Measurements from ENCODE around the gene MKS1. TPM values are rescaled to one million over a fixed set of nuclear protein-coding genes. Genes with fewer than 3 reads are reported as not detected.

MKS1 gene
- total RNA-seq, 1 donor from 2014 or later, result 15.7 TPM

GRCh38 chr17:58244963-58245362 lies 25.9 kb upstream of the MKS1 start:
- no peak for DNase-seq (ENCODE audit: low read depth)

GRCh38 chr17:58242171-58242784 lies 23.2 kb upstream of the MKS1 start:
- DNase-seq (ENCODE audit: low read depth), result no peak

GRCh38 chr17:58239987-58240386 lies 20.9 kb upstream of the MKS1 start:
- no peak for DNase-seq (ENCODE audit: low read depth)

DNA sequence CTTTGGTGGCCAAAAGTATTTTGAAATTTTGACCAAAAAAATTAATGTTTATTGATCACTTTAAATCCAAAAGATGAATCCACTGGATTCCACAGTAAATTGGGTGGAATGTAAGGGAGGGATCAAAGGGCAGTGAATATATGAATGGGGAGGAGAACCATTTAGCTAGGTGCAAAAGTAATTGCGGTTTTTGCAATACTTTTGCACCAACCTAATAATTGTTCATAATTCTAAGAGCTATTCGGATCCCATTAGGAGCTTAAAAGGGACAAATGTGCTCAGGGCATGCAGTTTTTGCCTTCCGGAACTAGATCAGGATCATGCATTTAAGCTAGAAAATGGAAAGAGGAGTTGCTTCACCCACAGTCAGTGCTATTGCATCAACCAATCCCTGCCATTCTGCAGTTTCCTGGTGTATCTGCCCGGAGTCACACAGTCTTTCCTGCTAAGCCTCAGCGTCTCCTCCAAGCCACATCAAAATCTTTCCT lies 19.1 kb upstream of the MKS1 start, which contains the start of gene LPO:
LPO (plus strand) TSS at position 438 of the 488 bp plus-strand sequence. CDS start 4,396 bp downstream, outside the sequence.
- no peak for DNase-seq (ENCODE audit: low read depth)

DNA sequence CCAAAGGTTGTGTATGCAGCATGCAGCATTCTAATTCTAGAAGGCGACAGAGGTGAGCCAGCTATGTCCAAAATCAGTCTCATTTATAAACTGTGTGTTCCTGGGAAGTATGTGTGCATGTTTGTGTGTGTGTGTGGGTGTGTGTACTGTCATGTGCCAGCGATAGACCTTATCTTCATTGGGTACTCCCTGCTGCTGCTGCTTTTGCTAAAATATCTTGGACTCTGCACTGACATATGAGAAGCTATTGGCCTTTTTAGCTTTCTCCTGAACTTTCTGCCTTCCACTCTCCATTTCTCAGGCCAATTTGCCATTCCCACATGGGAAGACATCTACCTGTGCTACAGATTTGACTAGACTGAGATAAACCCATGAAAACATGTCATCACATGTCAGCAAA lies 17.3 kb upstream of the MKS1 start:
- DNase-seq (ENCODE audit: low read depth), result no peak

DNA sequence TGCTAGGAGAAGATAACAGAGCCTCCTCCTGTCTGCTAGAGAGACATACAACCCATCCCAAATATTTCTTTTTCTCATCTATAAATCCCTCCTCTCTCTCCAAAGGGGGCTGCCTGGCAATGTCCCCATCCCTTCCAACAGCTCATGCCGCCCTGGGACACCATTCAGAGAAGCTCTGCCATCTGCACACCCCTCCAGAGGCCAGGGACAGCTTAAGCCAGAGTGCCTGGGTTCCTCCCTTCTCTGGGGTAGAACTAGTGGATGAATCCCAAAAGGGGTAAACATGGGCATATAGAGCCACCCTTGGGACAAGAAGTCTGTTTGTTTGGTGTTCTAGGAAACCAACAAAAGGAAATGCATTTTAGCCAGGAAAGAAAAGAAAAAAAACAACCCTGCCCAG lies 16.8 kb upstream of the MKS1 start:
- DNase-seq (ENCODE audit: low read depth), result no peak

DNA sequence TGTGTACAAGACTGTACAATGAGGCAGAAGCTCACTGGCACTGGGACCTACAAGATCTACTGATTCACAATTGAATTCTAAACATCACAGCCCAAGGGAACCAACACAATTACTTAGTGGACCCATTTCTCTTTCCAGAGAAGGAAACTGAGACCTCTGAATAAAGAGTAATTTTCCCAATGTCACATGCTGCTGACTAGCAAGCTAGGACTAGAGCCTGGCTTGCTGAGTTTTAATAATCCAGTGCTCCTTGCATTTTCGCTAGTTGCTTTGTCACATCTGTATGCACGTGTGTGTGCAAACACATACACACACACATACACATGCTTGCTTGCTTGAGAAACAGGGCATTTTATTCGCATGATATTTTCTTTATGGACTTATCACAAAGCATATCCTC lies 15.5 kb upstream of the MKS1 start:
- no peak for DNase-seq (ENCODE audit: low read depth)

DNA sequence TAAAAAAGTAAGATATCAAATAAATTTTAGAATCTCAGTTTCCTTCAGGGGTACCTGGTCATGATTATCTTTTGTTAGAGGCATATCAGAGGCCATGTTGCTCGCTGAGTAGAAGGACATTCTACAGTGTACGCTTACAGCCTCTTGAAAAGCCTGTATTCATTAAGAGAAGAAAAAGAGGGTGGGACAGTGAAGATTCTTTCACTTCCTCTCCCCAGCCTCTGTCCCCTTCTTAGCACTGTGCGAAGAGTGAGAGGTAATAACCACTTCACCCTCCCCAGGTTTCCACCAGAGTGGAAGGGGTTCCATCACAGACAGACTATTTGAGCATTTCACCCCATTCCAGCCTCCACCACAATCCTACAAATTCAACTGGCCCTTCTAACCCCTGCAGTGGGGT lies 14.5 kb upstream of the MKS1 start:
- DNase-seq (ENCODE audit: low read depth), result no peak

DNA sequence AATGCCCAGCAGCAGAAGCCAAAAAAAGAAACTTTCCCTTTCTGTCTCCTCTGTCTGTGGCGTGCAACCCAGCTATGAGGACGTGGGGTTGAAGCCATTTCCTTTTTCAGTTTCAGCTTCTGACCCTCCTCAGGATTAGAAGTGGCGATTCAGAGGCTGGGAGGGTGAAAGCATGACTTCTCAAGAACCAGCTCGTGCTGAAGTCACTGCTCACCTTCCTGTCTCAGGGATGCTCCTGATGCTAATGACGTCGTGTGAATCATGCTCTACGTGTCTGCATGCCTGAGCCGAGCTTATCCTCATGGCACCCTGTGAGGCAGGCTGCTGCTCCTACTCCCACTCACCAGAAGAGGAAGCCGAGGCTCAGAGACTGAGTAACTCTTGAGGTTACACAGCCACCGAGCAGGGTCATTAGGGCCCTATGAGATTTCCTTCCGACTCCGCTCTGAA lies 13.7 kb upstream of the MKS1 start:
- DNase-seq (ENCODE audit: low read depth), result peak; percentile 79

GRCh38 chr17:58231641-58232040 lies 12.6 kb upstream of the MKS1 start:
- DNase-seq (ENCODE audit: low read depth), result peak; percentile 45

DNA sequence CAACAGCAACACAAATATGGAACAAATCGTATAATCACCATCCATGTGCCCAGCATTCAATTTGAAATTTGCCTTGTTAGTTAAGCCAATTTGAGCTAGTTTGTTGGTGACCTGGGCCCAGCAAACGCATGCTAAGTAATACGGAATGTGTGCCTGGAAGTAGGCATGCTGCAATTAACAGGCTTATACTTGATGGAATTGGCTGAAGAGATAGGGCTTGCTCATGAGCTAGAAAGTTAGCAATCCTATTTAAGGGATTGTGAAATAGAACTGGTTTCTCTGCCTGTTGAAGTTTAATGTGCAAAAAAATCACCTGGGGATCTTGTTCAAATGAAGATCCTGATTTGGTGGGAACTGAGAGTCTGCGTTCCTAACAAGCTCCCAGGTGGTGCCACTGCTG lies 10.8 kb upstream of the MKS1 start:
- no peak for DNase-seq (ENCODE audit: low read depth)

GRCh38 chr17:58229384-58229783 lies 10.3 kb upstream of the MKS1 start:
- no peak for DNase-seq (ENCODE audit: low read depth)

DNA sequence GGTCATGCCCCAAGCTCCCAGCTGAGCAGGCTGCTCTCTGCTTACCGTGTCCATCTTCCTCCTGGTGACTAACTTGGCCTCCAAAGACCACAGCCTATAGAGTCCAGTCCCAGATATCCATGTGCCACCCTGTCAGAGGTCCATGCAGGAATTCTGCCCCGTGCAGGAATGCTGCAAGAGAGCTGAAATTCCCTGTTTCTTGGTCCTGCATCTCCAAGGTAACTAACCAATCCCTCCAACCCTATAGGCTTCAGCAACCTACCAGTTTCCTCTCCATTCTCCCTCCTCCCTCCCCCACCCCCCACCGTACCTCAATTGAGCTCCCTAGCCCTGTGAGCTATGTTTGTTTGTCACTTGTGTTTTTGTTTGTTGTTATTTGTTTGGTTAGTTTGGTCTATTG lies 9.6 kb upstream of the MKS1 start:
- no peak for DNase-seq (ENCODE audit: low read depth)

GRCh38 chr17:58227733-58228132 lies 8.7 kb upstream of the MKS1 start:
- DNase-seq (ENCODE audit: low read depth), result no peak

- DNase-seq (ENCODE audit: low read depth), result peak; percentile 91
Measured at GRCh38 chr17:58224315-58224714, 5.3 kb upstream of the MKS1 start.

- no peak for DNase-seq (ENCODE audit: low read depth)
Measured at GRCh38 chr17:58219789-58220183, 731 bp upstream of the MKS1 start.

DNA sequence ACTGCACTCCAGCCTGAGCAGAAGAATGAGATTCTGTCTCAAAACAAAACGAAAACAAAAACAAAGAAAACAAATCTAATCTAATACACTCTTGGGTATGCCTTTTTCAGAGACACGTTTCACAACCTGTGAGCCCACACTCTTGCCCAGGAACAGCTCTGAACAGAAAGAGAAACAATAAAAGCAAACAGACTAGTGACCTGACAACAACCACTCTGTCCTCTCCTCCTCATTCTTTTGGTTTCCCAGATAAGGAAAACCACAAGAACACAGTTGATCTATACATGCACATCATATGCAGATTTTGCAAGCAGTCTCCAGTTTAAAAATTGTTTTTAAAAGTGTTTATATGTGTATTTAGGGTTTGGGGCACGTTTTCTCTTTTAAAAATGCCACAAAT lies 1.3 kb downstream of the MKS1 start:
- DNase-seq (ENCODE audit: low read depth), result no peak

DNA sequence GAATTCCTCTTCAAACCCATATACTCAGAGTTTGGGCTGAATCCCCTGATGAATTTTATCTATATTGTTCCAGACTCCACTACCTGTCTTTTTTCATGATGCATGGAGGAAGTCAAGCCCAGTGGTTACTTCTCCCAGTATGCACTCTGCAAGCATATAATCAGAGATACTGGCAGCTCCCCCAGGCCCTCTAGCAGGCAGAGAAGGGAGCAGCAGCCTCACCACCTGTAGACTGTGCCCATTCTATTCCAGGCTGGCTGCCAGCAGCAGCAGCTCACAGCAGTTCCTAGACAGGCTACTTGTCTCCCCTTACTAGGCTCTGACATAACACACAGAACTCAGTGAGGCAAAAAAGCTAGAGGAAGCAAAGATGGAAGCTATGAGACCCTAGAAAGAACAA lies 3.4 kb downstream of the MKS1 start:
- DNase-seq (ENCODE audit: low read depth), result no peak

GRCh38 chr17:58210922-58211321 lies 8.1 kb downstream of the MKS1 start:
- no peak for DNase-seq (ENCODE audit: low read depth)

- no peak for DNase-seq (ENCODE audit: low read depth)
Measured at GRCh38 chr17:58208344-58208743, 10.7 kb downstream of the MKS1 start.

DNA sequence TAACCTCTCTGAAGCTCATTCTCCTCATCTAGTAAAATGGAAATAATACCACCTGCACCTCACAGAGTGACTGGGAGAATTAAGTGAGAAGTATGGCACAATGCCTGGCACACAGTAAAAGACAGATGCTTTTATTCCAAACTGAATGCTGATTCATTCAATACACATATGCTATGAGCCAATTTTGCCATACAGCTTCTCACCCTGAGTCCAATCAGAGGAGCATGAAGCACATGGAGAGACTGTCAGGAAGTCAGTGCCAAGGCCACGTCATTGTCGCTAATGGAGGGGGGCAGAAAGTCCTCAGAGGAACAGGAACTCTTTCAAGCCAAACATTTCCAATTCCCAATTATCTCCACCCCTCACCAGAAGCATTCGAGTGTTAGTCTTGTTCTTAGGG lies 11.6 kb downstream of the MKS1 start:
- no peak for DNase-seq (ENCODE audit: low read depth)

DNA sequence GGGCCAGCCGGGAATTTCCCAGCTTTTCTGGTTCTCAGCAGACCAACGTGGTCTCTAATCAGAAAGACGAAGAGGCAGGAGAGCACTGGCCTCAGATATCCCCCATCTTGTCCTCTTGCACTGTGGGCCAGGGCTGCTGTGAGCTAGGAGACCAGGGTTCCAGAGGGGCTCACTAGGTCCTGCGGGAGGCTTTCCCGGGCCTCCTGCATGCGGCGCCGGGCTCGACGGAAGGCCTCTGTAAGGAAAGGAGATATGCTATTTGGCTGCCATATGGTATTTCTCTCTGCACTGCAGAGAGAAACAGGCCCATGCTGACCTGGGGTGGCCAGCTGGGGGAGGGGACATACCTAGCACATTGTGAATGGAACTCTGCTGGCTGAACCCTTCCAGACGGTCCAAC lies 13.1 kb downstream of the MKS1 start:
- no peak for DNase-seq (ENCODE audit: low read depth)

- no peak for DNase-seq (ENCODE audit: low read depth)
Measured at GRCh38 chr17:58204796-58205195, 14.3 kb downstream of the MKS1 start.

- no peak for DNase-seq (ENCODE audit: low read depth)
Measured at GRCh38 chr17:58202859-58203258, 16.2 kb downstream of the MKS1 start.

Measured in renal cortical epithelial cell (primary cell).